GM12878 (cell line): Measurements from ENCODE around the gene CANX. TPM values are rescaled to one million over a fixed set of nuclear protein-coding genes. Genes with fewer than 3 reads are reported as not detected.
A peak's percentile ranks its signal among the peaks of the same experiment; 100 is the strongest.

Experiments used
- ATF7 ChIP-seq: fragments of 450-650 bp; IDR thresholded peaks from 2 replicates; pipeline ENCODE4 v1.6.1; 2016; ENCODE audit warnings: low read depth, mild to moderate bottlenecking
- CEBPB ChIP-seq, 2 experiments: fragments of 150-350 bp in 1 of 2; IDR thresholded peaks; 2 replicates each; pipeline ENCODE4 v1.6.1; 2012 to 2014; ENCODE audit warnings: low read depth in 2 of 2, low read length in 2 of 2, borderline replicate concordance in 1 of 2, inconsistent platforms in 1 of 2
- DPF2 ChIP-seq: fragments of 450-650 bp; IDR thresholded peaks from 2 replicates; pipeline ENCODE4 v1.6.1; 2017; ENCODE audit warnings: mild to moderate bottlenecking
- FOS ChIP-seq: IDR thresholded peaks from 3 replicates; pipeline ENCODE4 v1.6.1; 2011; ENCODE audit warnings: borderline replicate concordance; ENCODE audit not compliant: insufficient read length; ENCODE audit errors: extremely low read depth
- HDAC6 ChIP-seq: fragments of 200-600 bp; sonication (generic); IDR thresholded peaks from one replicate; pipeline ENCODE4 v1.8.0; 2017; ENCODE audit warnings: antibody characterized with exemption; ENCODE audit not compliant: unreplicated experiment
- IKZF2 ChIP-seq, 2 experiments: fragments of 450-650 bp; IDR thresholded peaks; 2 replicates each; pipeline ENCODE4 v1.6.1; 2017; ENCODE audit warnings: mild to moderate bottlenecking in 2 of 2, moderate library complexity in 2 of 2
- IRF4 ChIP-seq: IDR thresholded peaks from 2 replicates; pipeline ENCODE4 v1.6.1; 2011; ENCODE audit warnings: low read depth, low read length
- JUNB ChIP-seq: IDR thresholded peaks from 2 replicates; pipeline ENCODE4 v1.6.1; 2016; ENCODE audit warnings: antibody characterized with exemption, mild to moderate bottlenecking
- MXI1 ChIP-seq: fragments of 150-350 bp; IDR thresholded peaks from 2 replicates; pipeline ENCODE4 v1.6.1; 2011; ENCODE audit warnings: low read depth, mild to moderate bottlenecking, inconsistent platforms, low read length, improper control_type of control experiment
- MYC ChIP-seq: IDR thresholded peaks from 2 replicates; pipeline ENCODE4 v1.6.1; 2011; ENCODE audit warnings: mild to moderate bottlenecking, low read length, moderate library complexity, inconsistent platforms; ENCODE audit not compliant: insufficient read depth, insufficient replicate concordance, insufficient read length, severe bottlenecking
- NFXL1 ChIP-seq: fragments of 450-650 bp; IDR thresholded peaks from 2 replicates; pipeline ENCODE4 v1.6.1; 2017; ENCODE audit warnings: antibody characterized with exemption, mild to moderate bottlenecking, borderline replicate concordance
- NFYA ChIP-seq: IDR thresholded peaks from 2 replicates; pipeline ENCODE4 v1.6.1; 2011; ENCODE audit warnings: low read depth, mild to moderate bottlenecking, low read length, improper control_type of control experiment, borderline replicate concordance
- PAX5 ChIP-seq: IDR thresholded peaks from 2 replicates; pipeline ENCODE4 v1.6.1; 2011; ENCODE audit warnings: low read depth, low read length, borderline replicate concordance
- SIN3A ChIP-seq: IDR thresholded peaks from 2 replicates; pipeline ENCODE4 v1.6.1; 2012; ENCODE audit warnings: low read depth, low read length, improper control_type of control experiment
- SMAD1 ChIP-seq: fragments of 450-650 bp; IDR thresholded peaks from 2 replicates; pipeline ENCODE4 v1.6.1; 2018; ENCODE audit warnings: mild to moderate bottlenecking, low read depth; ENCODE audit not compliant: partially characterized antibody
- SMC3 ChIP-seq: IDR thresholded peaks from 2 replicates; pipeline ENCODE4 v1.6.1; 2011; ENCODE audit warnings: low read length, improper control_type of control experiment, borderline replicate concordance
- STAT1 ChIP-seq: fragments of 450-650 bp; conservative IDR thresholded peaks from 2 replicates; pipeline ENCODE4 v1.6.1; 2014; ENCODE audit warnings: antibody characterized with exemption, mild to moderate bottlenecking
- TAF1 ChIP-seq: IDR thresholded peaks from 2 replicates; pipeline ENCODE4 v1.6.1; 2011; ENCODE audit warnings: mild to moderate bottlenecking, low read depth, low read length, borderline replicate concordance
- TBL1XR1 ChIP-seq: IDR thresholded peaks from 2 replicates; pipeline ENCODE4 v1.6.1; 2012; ENCODE audit warnings: low read depth, low read length, improper control_type of control experiment
- TCF12 ChIP-seq: IDR thresholded peaks from 2 replicates; pipeline ENCODE4 v1.6.1; 2011; ENCODE audit warnings: low read depth, mild to moderate bottlenecking, low read length
- TCF3 ChIP-seq: IDR thresholded peaks from 2 replicates; pipeline ENCODE4 v1.6.1; 2012; ENCODE audit warnings: low read depth, mild to moderate bottlenecking, low read length, borderline replicate concordance; ENCODE audit not compliant: insufficient read depth
- YBX1 ChIP-seq: fragments of 450-650 bp; IDR thresholded peaks from 2 replicates; pipeline ENCODE4 v1.6.1; 2016; ENCODE audit warnings: antibody characterized with exemption
- YY1 ChIP-seq: IDR thresholded peaks from 2 replicates; pipeline ENCODE4 v1.6.1; 2011; ENCODE audit warnings: low read depth, mild to moderate bottlenecking, low read length
- ZBTB33 ChIP-seq: fragments of 450-650 bp; IDR thresholded peaks from 2 replicates; pipeline ENCODE4 v1.6.1; 2017; ENCODE audit warnings: mild to moderate bottlenecking
- ZNF24 ChIP-seq: fragments of 450-650 bp; IDR thresholded peaks from 2 replicates; pipeline ENCODE4 v1.6.1; 2017; ENCODE audit warnings: antibody characterized with exemption, mild to moderate bottlenecking
- polyA plus RNA-seq, 11 experiments: library from polyadenylated mRNA; depleted of rRNA in 4 of 11; unstranded in 6 of 11; stranded (reverse) in 5 of 11; fragments of >200 nt; fragmentation: Nextera tagmentation in 4 of 11; fragmentation: Illumina TruSeq in 1 of 11; extraction: Ambion mirVana in 4 of 11; extraction: Trizol in 1 of 11; gene quantifications; 1 replicate in 1 of 11; 2 replicates in 10 of 11; pipeline versions ENCODE4 v1.2.1 to v1.2.3, GENCODE V29; 2011 to 2016; ENCODE audit warnings: inconsistent platforms in 2 of 11, missing spikeins in 2 of 11, low read depth in 1 of 11
- total RNA-seq, 4 experiments: library from RNA; depleted of rRNA in 3 of 4; stranded (reverse); fragments of >200 nt in 3 of 4; fragmentation: Illumina TruSeq in 1 of 4; extraction: Trizol in 1 of 4; gene quantifications; 2 replicates each; pipeline versions ENCODE4 v1.2.1 to v1.2.3, GENCODE V29; 2013 to 2021
- TF ChIP-seq, protein P1 (sequence below): fragments of 450-650 bp; IDR thresholded peaks from 2 replicates; pipeline ENCODE4 v1.6.1; 2017; ENCODE audit warnings: mild to moderate bottlenecking, low read depth, inconsistent platforms; ENCODE audit not compliant: poor library complexity, severe bottlenecking

The CANX gene
- total and polyA plus RNA-seq, 10 of the 15 experiments (the other 5 are each of a cell fraction or from before 2014, with no cell fraction given), result 78.2 to 602 (median 412) TPM

DNA sequence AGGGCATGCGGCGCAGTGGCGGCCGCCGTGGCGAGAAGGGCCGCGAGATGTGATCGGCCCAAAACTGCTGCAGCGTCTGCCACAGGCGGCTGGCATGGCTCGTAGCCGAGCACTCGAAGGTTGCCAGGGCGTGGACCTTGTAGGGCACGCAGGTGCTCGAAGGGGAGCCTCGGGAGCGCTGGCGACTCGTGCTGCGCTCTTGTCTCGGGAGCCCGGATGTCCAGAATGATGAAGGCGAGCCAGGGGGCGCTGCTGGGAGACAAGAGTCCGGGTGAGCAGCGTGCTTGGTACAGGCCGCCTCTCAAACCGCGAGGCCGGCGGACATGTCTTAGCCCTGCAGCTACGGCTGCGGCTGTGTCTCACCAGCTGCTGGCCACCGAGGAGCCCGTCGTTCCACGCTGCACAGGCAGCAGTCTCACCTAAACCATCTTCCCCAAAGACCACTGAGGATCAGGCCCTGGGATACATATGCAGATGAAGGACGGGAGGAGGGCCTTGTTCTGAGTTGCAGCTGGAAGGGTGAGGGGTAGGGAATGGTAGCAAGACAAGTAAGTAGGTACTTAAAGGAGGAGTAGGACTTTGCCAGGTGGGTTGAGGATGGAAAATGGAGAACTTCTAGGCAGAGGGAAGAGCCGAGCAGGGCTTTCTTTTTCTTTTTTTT, 19.6 kb upstream of the CANX start (continued):
- TF ChIP-seq FOS, result no peak
- TF ChIP-seq, protein P1, sequence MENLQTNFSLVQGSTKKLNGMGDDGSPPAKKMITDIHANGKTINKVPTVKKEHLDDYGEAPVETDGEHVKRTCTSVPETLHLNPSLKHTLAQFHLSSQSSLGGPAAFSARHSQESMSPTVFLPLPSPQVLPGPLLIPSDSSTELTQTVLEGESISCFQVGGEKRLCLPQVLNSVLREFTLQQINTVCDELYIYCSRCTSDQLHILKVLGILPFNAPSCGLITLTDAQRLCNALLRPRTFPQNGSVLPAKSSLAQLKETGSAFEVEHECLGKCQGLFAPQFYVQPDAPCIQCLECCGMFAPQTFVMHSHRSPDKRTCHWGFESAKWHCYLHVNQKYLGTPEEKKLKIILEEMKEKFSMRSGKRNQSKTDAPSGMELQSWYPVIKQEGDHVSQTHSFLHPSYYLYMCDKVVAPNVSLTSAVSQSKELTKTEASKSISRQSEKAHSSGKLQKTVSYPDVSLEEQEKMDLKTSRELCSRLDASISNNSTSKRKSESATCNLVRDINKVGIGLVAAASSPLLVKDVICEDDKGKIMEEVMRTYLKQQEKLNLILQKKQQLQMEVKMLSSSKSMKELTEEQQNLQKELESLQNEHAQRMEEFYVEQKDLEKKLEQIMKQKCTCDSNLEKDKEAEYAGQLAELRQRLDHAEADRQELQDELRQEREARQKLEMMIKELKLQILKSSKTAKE, result no peak
- no peak for TF ChIP-seq NFXL1
- TF ChIP-seq SMAD1, result no peak
- TF ChIP-seq IRF4, result no peak
- no peak for TF ChIP-seq CEBPB (IDR thresholded peaks at IDR 0.05; ENCODE audit: borderline replicate concordance in 1 of 2, low read depth in 2 of 2, low read length in 2 of 2)
- no peak for TF ChIP-seq MYC
- TF ChIP-seq DPF2, result no peak
- no peak for TF ChIP-seq YBX1
- no peak for TF ChIP-seq JUNB
- TF ChIP-seq SMC3, result no peak; the same call in 1 of the 2 replicates
- no peak for TF ChIP-seq TCF3
- no peak for TF ChIP-seq ZNF24
- no peak for TF ChIP-seq ZBTB33
- no peak for TF ChIP-seq TAF1
- TF ChIP-seq IKZF2 (IDR thresholded peaks at IDR 0.05), result peak in 1 of 2 experiments; percentile 16; a peak in 1 of 4 replicates
- peak; percentile 19; the same call in 1 of the 2 replicates for TF ChIP-seq ATF7
- TF ChIP-seq HDAC6, result no peak
- TF ChIP-seq NFYA, result no peak
- peak; percentile 66 for TF ChIP-seq YY1
- TF ChIP-seq MXI1, result peak; percentile 80
- 0 out of 2 replicates have a peak, but pooled peaks have one; percentile 43 for TF ChIP-seq TCF12
- TF ChIP-seq PAX5, result no peak
- TF ChIP-seq TBL1XR1, result no peak
- no peak; the same call in 1 of the 2 replicates for TF ChIP-seq SIN3A
- TF ChIP-seq STAT1, result 0 out of 2 replicates have a peak, but pooled peaks have one; percentile 8
